ENCODE results near the gene MAP4K1.
"Not testable (repeated sequence)": the region's sequence is repeated elsewhere in the genome, so short reads cannot be mapped to it uniquely, and the experiment has no call there.

Gene MAP4K1

DNA sequence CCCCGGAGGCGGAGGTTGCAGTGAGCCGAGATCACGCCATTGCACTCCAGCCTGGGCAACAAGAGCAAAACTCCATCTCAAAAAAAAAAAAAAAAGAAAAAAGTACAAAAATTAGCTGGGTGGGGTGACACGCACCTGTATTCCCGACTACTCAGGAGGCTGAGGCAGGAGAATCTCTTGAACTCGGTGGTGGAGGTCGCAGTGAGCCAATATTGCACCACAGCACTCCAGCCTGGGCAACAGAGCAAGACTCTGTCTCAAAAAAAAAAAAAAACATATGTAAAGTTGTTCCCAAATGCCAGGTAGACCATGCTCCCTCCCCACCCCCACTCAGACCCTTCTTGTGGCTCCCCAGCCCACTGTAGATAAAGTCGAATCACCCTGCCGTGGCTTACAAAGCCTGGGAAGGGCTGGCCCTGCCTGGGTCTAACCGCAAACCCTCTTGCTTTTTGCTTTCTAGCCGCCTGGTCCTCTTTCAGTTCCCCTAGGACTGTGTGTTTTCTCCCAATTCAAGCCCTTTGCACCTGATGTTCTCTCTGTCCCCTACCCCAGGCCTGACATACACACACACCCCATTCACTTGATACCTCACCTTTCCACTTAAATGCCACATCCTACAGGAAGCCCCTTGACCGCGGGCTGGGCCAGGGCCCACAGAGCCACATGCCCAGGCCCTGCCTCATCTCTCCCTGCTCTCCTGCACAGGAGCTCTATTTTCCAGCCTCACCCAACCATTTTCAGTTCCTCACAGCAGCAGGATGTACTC, 34.4 kb downstream of the MAP4K1 start:
- Histone ChIP-seq H3K4me3 (no peak overlapping the region), H3K36me3 (no peaks in the 10 kb centered on the region), H3K27ac (no peak overlapping the region), H3K9me3 (no peaks in the 10 kb centered on the region), H3K4me1 (no peaks in the 10 kb centered on the region), H3K27me3 (peaks cover 0 to 3% of the 10 kb centered on the region in 2 donors)
- TF ChIP-seq, protein P1, sequence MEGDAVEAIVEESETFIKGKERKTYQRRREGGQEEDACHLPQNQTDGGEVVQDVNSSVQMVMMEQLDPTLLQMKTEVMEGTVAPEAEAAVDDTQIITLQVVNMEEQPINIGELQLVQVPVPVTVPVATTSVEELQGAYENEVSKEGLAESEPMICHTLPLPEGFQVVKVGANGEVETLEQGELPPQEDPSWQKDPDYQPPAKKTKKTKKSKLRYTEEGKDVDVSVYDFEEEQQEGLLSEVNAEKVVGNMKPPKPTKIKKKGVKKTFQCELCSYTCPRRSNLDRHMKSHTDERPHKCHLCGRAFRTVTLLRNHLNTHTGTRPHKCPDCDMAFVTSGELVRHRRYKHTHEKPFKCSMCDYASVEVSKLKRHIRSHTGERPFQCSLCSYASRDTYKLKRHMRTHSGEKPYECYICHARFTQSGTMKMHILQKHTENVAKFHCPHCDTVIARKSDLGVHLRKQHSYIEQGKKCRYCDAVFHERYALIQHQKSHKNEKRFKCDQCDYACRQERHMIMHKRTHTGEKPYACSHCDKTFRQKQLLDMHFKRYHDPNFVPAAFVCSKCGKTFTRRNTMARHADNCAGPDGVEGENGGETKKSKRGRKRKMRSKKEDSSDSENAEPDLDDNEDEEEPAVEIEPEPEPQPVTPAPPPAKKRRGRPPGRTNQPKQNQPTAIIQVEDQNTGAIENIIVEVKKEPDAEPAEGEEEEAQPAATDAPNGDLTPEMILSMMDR (IDR thresholded peaks at IDR 0.05), result no peak
- intact Hi-C loops (cut with DNase I; ENCODE audit: low total_unique reads), result no loop called here
- DNase-seq, result no peak

DNA sequence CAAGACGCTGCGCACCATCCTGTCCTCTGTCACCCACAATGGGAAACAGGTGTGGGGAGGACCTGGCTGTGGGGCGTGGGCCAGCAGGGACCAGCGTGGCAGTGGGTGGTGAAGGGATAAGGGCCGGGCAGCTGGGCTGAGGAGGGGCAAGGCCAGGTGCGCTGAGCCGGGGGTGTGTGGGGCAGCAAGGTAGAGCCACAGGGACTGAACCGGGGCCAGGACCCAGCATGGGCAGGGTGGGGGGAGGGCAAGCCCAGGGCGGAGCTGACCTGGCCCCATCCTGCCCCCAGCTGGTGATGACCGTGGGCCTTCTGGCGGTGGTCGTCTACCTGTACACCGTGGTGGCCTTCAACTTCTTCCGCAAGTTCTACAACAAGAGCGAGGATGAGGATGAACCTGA, 37.7 kb downstream of the MAP4K1 start:
- intact Hi-C loops (cut with DNase I; ENCODE audit: low total_unique reads), result no loop called here
- no peaks in the 10 kb centered on the region for H3K4me1 ChIP-seq
- H3K27ac ChIP-seq, result no peak overlapping the region
- DNase-seq, result no peak
- H3K36me3 ChIP-seq, result peaks cover 0 to 4% (median 0%) of the 10 kb centered on the region in 3 donors
- no peaks in the 10 kb centered on the region for H3K9me3 ChIP-seq
- no peaks in the 10 kb centered on the region for H3K27me3 ChIP-seq
- H3K4me3 ChIP-seq, result no peak overlapping the region
- TF ChIP-seq, protein P1 (IDR thresholded peaks at IDR 0.05), result no peak

DNA sequence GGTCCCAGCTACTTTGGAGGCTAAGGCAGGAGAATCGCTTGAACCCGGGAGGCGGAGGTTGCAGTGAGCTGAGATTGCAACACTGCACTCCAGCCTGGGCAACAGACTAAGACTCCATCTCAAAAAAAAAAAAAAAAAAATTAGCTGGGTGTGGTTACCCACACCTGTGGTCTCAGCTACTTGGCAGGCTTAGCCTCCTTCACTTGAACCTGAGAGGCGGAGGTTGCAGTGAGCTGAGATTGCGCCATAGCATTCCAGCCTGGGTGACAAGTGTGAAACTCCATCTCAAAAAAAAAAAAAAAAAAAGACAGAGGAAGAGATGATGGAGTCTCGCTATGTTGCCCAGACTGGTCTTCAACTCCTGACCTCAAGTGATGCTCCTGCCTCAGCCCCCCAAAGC, 38.4 kb downstream of the MAP4K1 start:
- H3K9me3 ChIP-seq; H3K4me1 ChIP-seq; H3K27me3 ChIP-seq; H3K27ac ChIP-seq; H3K36me3 ChIP-seq; DNase-seq; intact Hi-C loops (cut with DNase I; ENCODE audit: low total_unique reads); H3K4me3 ChIP-seq: not testable (repeated sequence)

DNA sequence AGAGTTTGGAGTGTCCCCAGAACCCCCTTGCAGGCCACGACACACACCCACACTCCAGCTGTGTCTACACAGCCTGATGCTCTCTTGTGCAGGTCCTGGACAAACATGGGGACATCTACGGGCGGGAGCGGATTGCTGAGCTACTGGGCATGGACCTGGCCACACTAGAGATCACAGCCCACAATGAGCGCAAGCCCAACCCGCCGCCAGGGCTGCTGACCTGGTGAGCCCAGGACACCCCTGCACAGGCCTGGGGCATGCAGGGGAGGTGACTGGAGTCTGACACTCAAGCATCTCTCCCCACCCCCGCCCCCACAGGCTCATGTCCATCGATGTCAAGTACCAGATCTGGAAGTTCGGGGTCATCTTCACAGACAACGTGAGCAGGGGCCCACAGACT, 39.9 kb downstream of the MAP4K1 start:
- TF ChIP-seq, protein P1 (IDR thresholded peaks at IDR 0.05), result no peak
- Histone ChIP-seq H3K27ac (no peak overlapping the region), H3K4me3 (no peak overlapping the region), H3K4me1 (no peaks in the 10 kb centered on the region), H3K9me3 (no peaks in the 10 kb centered on the region), H3K27me3 (no peaks in the 10 kb centered on the region), H3K36me3 (peaks cover 0 to 4% (median 0%) of the 10 kb centered on the region in 3 donors)
- intact Hi-C loops (cut with DNase I; ENCODE audit: low total_unique reads), result no loop called here
- no peak for DNase-seq

DNA sequence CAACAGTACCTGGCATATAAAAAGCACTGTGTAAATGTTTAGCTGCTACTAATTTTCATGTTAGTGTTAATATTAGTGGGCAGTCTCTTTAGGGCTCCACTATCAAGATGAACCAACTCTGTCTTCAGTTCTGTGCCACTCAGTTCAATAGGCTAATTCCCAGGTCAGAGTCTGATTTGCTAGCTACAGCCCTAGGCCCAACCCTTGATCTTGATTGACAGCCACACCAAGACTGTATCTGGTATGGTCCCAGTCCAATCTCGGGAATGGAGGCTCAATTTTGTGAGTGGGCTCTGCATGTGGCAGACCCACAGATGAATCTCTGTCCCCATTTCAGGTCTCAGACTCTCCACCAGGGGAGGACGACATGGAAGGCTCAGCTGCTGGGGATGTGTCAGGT, 46.1 kb downstream of the MAP4K1 start:
- no peak overlapping the region for H3K4me3 ChIP-seq
- no peak for DNase-seq
- peaks cover 0 to 4% (median 0%) of the 10 kb centered on the region in 3 donors for H3K36me3 ChIP-seq
- TF ChIP-seq, protein P1 (IDR thresholded peaks at IDR 0.05), result no peak
- no peak overlapping the region for H3K27ac ChIP-seq
- intact Hi-C loops (cut with DNase I; ENCODE audit: low total_unique reads), result no loop called here
- peaks cover 0 to 6% of the 10 kb centered on the region in 2 donors for H3K27me3 ChIP-seq
- H3K4me1 ChIP-seq, result no peaks in the 10 kb centered on the region
- H3K9me3 ChIP-seq, result no peaks in the 10 kb centered on the region

DNA sequence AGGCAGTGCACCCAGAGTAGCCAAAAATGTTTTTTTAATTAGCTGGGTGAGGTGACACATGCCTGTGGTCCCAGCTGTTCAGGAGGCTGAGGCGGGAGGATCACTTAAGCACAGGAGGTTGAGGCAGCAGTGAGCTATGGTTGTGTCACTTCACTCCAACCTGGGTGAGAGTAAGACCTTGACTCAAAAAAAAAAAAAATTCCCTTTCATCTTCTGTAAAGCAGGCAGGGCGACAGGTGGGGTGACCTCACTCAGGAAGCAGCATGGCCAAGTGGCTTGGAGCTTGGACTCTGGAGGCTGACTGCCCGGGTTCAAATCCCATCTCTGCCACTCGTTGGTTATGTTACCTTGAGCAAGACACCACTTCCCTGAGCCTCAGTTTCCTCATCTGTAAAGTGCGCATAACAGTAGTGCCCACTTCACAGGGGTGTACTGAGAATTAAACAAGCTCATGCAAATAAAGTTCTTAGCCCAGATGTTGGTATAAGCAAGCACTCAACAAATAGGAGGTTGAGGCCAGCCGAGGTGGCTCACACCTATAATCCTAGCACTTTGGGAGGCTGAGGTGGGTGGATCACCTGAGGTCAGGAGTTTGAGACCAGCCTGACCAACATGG, 48.3 kb downstream of the MAP4K1 start:
- Histone ChIP-seq H3K9me3 (no peaks in the 10 kb centered on the region), H3K4me3 (no peak overlapping the region), H3K27ac (no peak overlapping the region), H3K36me3 (no peaks in the 10 kb centered on the region), H3K4me1 (peaks cover 0 to 5% (median 2%) of the 10 kb centered on the region in 4 donors), H3K27me3 (peaks cover 0 to 24% of the 10 kb centered on the region in 2 donors)
- TF ChIP-seq, protein P1 (IDR thresholded peaks at IDR 0.05), result no peak
- DNase-seq, result no peak
- intact Hi-C loops (cut with DNase I; ENCODE audit: low total_unique reads), result no loop called here

Measured in tibial artery (tissue), 4 donors.